Right forelimb (tissue), 1 donor: ENCODE measurements around the gene TMIGD2.
A peak's percentile ranks its signal among the peaks of the same experiment; 100 is the strongest.

Source experiments
- DNase-seq: peaks from one replicate; pipeline ENCODE4 v3.0.0-alpha.2; 2018

Gene TMIGD2

DNA sequence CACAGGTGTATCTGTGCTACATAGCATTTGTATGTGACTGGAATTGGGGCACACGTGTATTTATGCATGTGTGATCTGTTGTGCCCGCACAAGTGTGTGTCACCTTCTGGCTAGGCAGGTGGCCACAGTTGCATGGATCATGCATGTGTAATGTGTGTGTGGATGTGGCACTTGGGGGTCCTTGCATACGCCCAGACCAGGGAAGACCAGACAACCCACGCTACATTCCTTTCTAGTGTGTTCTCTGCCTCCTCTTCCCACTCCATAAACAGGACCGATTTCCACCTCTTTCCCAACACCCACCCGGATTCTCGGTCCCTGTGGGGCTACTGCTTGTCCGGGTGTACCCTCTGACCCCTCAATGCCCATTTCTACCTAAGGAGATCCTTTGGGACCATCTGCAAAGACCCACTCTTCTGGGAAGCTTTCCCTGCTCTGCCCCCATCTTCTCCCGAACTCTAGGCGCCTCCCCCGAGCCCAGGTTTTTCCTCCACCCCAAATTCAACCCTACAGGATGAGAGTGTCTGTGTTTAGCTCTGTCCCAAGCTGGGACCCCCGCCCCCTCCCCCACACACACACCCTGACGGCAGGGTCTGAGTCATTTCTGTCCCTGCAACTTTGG is 24.1 kb upstream of the TMIGD2 start:
- no peak for DNase-seq

GRCh38 chr19:4324228-4324627 is 22.0 kb upstream of the TMIGD2 start:
- DNase-seq: no peak

GRCh38 chr19:4323692-4324091 is 21.5 kb upstream of the TMIGD2 start:
- DNase-seq: no peak

DNA sequence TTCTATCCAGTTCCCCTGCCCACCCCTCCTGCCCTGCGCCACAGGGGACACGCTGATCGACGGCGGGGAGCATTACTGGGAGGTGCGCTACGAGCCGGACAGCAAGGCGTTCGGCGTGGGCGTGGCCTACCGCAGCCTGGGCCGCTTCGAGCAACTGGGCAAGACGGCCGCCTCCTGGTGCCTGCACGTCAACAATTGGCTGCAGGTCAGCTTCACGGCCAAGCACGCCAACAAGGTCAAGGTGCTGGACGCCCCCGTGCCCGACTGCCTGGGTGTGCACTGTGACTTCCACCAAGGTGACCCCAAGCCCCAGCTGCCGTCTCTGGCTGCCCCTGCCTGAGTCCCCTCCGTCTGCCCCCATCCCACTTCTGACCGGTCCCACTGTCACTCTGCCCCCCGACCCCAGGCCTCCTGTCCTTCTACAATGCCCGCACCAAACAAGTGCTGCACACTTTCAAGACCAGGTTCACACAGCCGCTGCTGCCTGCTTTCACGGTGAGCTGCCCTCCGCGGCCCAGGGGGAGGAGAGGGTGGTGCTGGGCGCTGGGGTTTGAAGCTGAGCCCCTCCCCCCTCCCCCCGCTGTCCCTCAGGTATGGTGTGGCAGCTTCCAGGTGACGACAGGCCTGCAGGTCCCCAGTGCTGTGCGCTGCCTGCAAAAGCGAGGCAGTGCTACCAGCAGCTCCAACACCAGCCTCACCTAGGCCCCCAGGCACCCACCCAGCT is 20.9 kb upstream of the TMIGD2 start:
- DNase-seq: no peak

- no peak for DNase-seq
These were observed 18.2 kb upstream of the TMIGD2 start for GRCh38 chr19:4320419-4320818.

GRCh38 chr19:4319067-4319718 is 17.0 kb upstream of the TMIGD2 start:
- no peak for DNase-seq

DNA sequence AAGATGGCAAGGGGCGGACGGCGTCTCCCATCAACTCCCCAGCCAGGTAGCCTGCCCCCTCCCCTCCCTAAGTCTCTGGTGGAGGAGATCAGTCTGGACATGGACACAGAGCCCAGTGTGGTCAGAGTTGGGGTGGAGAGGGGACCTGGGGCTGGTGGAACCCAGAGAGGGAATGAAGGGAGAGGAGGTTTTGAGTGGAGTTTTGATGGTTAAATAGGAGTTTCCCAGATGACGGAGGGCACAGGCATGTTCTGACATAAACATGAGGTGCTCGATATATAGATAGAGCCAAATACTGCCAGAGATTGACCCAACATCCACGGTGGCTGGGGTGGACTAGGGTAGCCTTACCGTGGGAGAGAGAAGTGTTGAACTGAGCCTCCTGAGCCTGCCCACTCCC is 16.3 kb upstream of the TMIGD2 start:
- DNase-seq: no peak

- no peak for DNase-seq
These were observed 14.8 kb upstream of the TMIGD2 start for GRCh38 chr19:4316956-4317355.

DNA sequence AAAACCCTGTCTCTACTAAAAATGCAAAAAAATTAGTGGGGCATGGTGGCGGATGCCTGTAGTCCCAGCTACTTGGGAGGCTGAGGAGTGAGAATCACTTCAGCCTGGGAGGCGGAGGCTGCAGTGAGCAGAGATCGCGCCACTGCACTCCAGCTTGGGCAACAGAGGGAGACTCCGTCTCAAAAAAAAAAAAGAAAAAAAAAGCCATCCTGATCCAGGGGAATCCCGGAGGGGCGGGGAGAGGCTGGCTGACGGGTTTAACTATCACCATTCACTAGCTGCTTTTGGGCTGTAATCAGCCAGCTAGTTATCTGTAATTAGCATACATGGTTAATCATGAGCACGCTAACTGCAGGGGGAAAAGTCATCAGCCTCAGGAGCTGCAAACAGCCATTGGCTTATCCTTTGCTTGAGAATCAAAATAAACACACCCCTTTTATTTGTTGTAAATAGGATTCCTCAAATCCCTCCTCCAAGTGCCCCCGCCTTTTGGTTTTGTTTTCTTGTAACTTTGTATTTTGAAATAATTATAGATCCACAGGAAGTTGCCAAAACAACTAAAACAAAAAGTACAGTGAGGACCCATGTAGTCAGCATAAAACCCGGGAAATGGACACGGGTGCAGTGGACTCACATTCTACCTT is 11.8 kb upstream of the TMIGD2 start:
- DNase-seq: no peak

GRCh38 chr19:4310247-4311121 is 8.3 kb upstream of the TMIGD2 start:
- no peak for DNase-seq

- DNase-seq: no peak
These were observed 3.5 kb upstream of the TMIGD2 start for GRCh38 chr19:4305659-4306058.

DNA sequence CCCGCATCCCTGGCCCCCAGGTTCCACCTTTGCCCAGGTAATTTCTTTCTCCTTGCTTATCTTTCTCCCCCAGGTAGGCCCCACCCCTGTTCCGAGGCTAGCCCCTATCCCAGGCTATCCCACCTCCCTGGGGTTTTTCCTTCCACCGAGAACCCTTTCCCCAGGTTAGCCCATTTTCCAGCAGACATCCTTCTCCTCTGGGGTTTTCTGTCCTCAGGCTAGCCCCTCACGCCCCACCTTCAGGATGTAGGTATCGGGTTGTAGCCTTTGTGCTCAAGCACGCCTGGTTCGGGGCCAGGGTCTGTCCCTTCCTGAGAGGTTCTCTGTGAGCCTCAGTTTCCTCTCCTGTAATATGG is 3.0 kb upstream of the TMIGD2 start:
- no peak for DNase-seq

- DNase-seq: peak; percentile 69
These were observed 2.5 kb upstream of the TMIGD2 start, which contains the start of gene FSD1 for GRCh38 chr19:4304538-4305256. Gene FSD1, plus strand, starts transcription at chr19:4304598. Its CDS starts 149 bp downstream, at chr19:4304747.

DNA sequence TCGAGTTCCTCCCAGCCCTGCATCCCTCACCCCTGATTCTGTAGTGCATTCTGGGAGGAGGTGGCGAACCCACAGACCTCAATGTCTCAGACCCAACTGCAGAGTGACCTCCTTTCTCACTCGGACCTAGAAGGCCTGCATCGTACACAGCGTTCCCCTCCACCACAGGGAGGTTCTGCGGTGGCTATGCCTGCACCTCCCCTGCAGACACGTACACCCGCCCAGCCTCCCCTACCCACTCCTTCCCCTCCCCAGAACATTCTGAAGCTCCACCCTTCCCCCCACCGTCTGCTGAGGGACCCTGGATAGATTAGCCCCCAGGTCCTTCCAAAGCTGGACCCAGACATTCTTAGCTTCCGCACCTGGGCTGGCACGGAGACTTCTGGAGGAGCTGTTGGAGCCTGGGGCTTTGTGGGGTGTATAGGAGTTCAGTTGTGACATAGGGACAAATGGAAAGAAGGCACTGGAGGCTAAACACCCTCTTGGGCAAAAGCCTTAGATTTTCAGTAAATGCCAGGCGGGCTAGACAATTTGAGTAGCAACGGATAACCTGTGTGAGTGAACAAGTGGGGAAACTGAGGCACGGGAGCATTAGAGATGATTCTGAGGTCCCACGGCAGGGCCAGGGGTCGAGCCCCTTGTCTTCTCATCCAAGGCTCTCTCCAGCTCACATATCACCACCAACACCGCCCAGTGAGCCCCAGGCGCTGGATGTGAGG is 1.8 kb upstream of the TMIGD2 start:
- DNase-seq: no peak

DNA sequence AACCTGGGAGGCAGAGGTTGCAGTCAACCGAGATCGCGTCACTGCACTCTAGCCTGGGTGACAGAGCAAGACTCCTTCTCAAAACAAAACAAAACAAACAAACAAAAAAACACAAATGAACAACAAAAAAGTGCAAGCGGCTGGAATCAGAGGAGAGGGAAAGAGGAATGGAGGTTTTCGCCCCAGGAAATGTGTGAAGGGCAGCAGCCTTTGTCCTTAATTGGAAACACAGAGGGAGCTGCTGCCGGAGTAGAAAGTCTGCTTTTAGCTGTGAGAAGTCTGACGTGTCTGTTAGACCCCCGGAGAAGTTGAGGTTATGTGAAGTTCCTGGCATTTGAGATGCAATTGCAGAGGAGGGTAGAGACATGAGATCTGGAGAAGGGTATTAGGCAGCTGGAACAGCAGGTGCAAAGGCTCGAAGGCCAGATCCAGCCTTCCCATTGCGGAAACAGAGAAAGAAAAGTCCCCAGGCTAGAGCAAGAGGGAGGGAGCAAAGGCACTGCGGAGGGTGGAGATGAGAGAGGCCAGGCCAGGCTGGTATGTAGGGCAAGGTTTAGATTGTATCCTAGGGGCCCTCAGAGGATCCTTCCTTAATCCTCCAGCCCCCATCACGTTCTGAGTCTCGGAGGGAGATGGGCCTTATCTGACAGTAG is 473 bp downstream of the TMIGD2 start:
- DNase-seq: no peak

DNA sequence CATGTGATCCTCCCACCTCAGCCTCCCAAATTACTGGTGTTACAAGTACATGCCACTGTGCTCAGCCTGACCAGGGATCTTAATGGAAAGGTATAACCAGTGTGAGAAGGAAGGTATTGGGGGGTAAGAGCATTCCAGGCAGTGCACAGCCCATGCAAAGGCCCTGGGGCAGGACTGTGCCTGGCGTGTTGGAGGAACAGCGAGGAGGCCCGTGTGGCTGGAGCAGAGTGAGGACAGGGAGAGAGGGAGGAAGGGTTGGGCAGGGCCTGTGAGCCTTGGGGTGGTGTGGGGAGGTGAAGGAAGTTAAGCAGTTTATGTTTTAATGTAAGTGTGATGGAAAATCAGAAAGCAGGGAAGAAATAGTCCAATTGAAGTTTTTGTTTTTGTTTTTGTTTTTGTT is 1.6 kb downstream of the TMIGD2 start:
- DNase-seq: no peak

DNA sequence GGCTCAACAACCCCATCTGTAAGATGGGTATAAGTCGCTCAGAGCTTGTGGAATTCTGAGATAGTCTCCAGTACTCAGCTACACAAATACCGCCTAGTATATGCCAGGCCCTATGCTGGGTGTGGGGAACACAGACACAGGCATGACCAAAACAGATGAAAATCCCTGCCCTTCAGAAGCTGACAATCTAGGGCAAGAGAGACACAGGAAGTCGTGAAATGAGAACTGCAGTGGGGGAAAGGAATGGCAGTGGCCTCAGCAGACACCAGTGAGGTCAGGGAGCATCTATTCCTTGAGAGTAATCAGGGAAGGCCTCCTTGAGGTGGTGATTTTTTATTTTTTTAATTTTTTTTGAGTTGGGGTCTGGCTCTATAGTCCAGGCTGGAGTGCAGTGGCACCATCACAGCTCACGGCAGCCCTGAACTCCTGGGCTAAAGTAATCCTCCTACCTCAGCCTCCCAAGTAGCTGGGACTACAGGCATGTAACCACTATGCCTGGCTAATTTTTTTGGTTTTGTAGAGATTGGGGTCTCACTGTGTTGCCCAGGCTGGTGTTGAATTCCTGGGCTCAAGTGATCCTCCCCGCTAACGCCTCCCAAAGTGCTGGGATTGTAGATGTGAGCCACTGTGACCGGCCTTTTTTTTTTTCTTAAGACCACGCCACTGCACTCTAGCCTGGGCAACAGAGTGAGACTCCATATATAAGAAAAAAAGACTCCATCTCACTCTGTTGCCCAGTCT is 3.2 kb downstream of the TMIGD2 start:
- no peak for DNase-seq

GRCh38 chr19:4297901-4298809 is 4.0 kb downstream of the TMIGD2 start:
- no peak for DNase-seq
